Measurements from ENCODE around the gene SLITRK5.

SLITRK5 gene

GRCh38 chr13:87671031-87671752 is at the start of gene SLITRK5:
Gene SLITRK5 (plus strand): TSS chr13:87671371. CDS start chr13:87675389, 4,018 bp downstream.
- Histone ChIP-seq H3K36me3 (ENCODE audit: control insufficient read depth, insufficient read depth, low read length) (no peaks in the 10 kb centered on the region), H3K27ac (ENCODE audit: low read depth, low read length) (no peak within 1 kb of the TSS), H3K9ac (ENCODE audit: low read length) (no peak within 1 kb of the TSS), H3K4me3 (ENCODE audit: low read depth, low read length) (peak within 1 kb of the TSS; percentile 61), H3K9me3 (ENCODE audit: control insufficient read depth, insufficient read depth, low read depth, low read length) (no peaks in the 10 kb centered on the region), H3K27me3 (ENCODE audit: control insufficient read depth, insufficient read depth, low read length) (peaks cover 53% of the 10 kb centered on the region), H3K4me1 (ENCODE audit: control insufficient read depth, insufficient read depth, low read length) (peaks cover 12% of the 10 kb centered on the region)

GRCh38 chr13:87622971-87623370 is 48.2 kb upstream of the SLITRK5 start:
- Histone ChIP-seq H3K9me3 (ENCODE audit: control insufficient read depth, insufficient read depth, low read depth, low read length) (no peaks in the 10 kb centered on the region), H3K27me3 (ENCODE audit: control insufficient read depth, insufficient read depth, low read length) (no peaks in the 10 kb centered on the region), H3K27ac (ENCODE audit: low read depth, low read length) (no peak overlapping the region), H3K4me3 (ENCODE audit: low read depth, low read length) (no peak overlapping the region), H3K4me1 (ENCODE audit: control insufficient read depth, insufficient read depth, low read length) (no peaks in the 10 kb centered on the region), H3K9ac (ENCODE audit: low read length) (no peak overlapping the region), H3K36me3 (ENCODE audit: control insufficient read depth, insufficient read depth, low read length) (no peaks in the 10 kb centered on the region)

GRCh38 chr13:87656306-87656705 is 14.9 kb upstream of the SLITRK5 start:
- no peak overlapping the region for H3K4me3 ChIP-seq (ENCODE audit: low read depth, low read length)

GRCh38 chr13:87661471-87661870 is 9.7 kb upstream of the SLITRK5 start:
- H3K4me3 ChIP-seq (ENCODE audit: low read depth, low read length): no peak overlapping the region
- H3K36me3 ChIP-seq (ENCODE audit: control insufficient read depth, insufficient read depth, low read length): no peaks in the 10 kb centered on the region
- no peak overlapping the region for H3K9ac ChIP-seq (ENCODE audit: low read length)
- H3K27ac ChIP-seq (ENCODE audit: low read depth, low read length): no peak overlapping the region
- no peaks in the 10 kb centered on the region; the same call in 1 of the 2 replicates for H3K4me1 ChIP-seq (ENCODE audit: control insufficient read depth, insufficient read depth, low read length)
- no peaks in the 10 kb centered on the region for H3K27me3 ChIP-seq (ENCODE audit: control insufficient read depth, insufficient read depth, low read length)
- no peaks in the 10 kb centered on the region for H3K9me3 ChIP-seq (ENCODE audit: control insufficient read depth, insufficient read depth, low read depth, low read length)

More at GRCh38 chr13:87656306-87656705, 14.9 kb upstream of the SLITRK5 start:
- H3K9ac ChIP-seq (ENCODE audit: low read length): no peak overlapping the region
- H3K36me3 ChIP-seq (ENCODE audit: control insufficient read depth, insufficient read depth, low read length): no peaks in the 10 kb centered on the region
- no peaks in the 10 kb centered on the region for H3K4me1 ChIP-seq (ENCODE audit: control insufficient read depth, insufficient read depth, low read length)
- H3K9me3 ChIP-seq (ENCODE audit: control insufficient read depth, insufficient read depth, low read depth, low read length): no peaks in the 10 kb centered on the region
- no peaks in the 10 kb centered on the region for H3K27me3 ChIP-seq (ENCODE audit: control insufficient read depth, insufficient read depth, low read length)
- no peak overlapping the region for H3K27ac ChIP-seq (ENCODE audit: low read depth, low read length)

- no peak overlapping the region for H3K27ac ChIP-seq (ENCODE audit: low read depth, low read length)
- no peaks in the 10 kb centered on the region for H3K9me3 ChIP-seq (ENCODE audit: control insufficient read depth, insufficient read depth, low read depth, low read length)
- no peaks in the 10 kb centered on the region for H3K36me3 ChIP-seq (ENCODE audit: control insufficient read depth, insufficient read depth, low read length)
- H3K27me3 ChIP-seq (ENCODE audit: control insufficient read depth, insufficient read depth, low read length): peaks cover 11% of the 10 kb centered on the region
- H3K4me1 ChIP-seq (ENCODE audit: control insufficient read depth, insufficient read depth, low read length): no peaks in the 10 kb centered on the region; the same call in 1 of the 2 replicates
- no peak overlapping the region for H3K4me3 ChIP-seq (ENCODE audit: low read depth, low read length)
- H3K9ac ChIP-seq (ENCODE audit: low read length): no peak overlapping the region
These were observed 4.3 kb upstream of the SLITRK5 start for GRCh38 chr13:87666831-87667230.

- no peak overlapping the region for H3K9ac ChIP-seq (ENCODE audit: low read length)
- H3K36me3 ChIP-seq (ENCODE audit: control insufficient read depth, insufficient read depth, low read length): no peaks in the 10 kb centered on the region
- no peak overlapping the region for H3K4me3 ChIP-seq (ENCODE audit: low read depth, low read length)
- no peaks in the 10 kb centered on the region for H3K9me3 ChIP-seq (ENCODE audit: control insufficient read depth, insufficient read depth, low read depth, low read length)
- no peaks in the 10 kb centered on the region; the same call in 1 of the 2 replicates for H3K4me1 ChIP-seq (ENCODE audit: control insufficient read depth, insufficient read depth, low read length)
- H3K27ac ChIP-seq (ENCODE audit: low read depth, low read length): no peak overlapping the region
- peaks cover 18% of the 10 kb centered on the region for H3K27me3 ChIP-seq (ENCODE audit: control insufficient read depth, insufficient read depth, low read length)
These were observed 3.5 kb upstream of the SLITRK5 start for GRCh38 chr13:87667686-87668085.

GRCh38 chr13:87669379-87669978 is 1.7 kb upstream of the SLITRK5 start:
- Histone ChIP-seq H3K4me3 (ENCODE audit: low read depth, low read length) (no peak overlapping the region), H3K27me3 (ENCODE audit: control insufficient read depth, insufficient read depth, low read length) (peaks cover 36% of the 10 kb centered on the region), H3K27ac (ENCODE audit: low read depth, low read length) (no peak overlapping the region), H3K9ac (ENCODE audit: low read length) (no peak overlapping the region), H3K9me3 (ENCODE audit: control insufficient read depth, insufficient read depth, low read depth, low read length) (no peaks in the 10 kb centered on the region), H3K36me3 (ENCODE audit: control insufficient read depth, insufficient read depth, low read length) (no peaks in the 10 kb centered on the region), H3K4me1 (ENCODE audit: control insufficient read depth, insufficient read depth, low read length) (peaks cover 7% of the 10 kb centered on the region)

GRCh38 chr13:87671753-87672605 is 808 bp downstream of the SLITRK5 start:
- H3K27ac ChIP-seq (ENCODE audit: low read depth, low read length): no peak overlapping the region
- peaks cover 13% of the 10 kb centered on the region for H3K4me1 ChIP-seq (ENCODE audit: control insufficient read depth, insufficient read depth, low read length)
- no peaks in the 10 kb centered on the region for H3K9me3 ChIP-seq (ENCODE audit: control insufficient read depth, insufficient read depth, low read depth, low read length)
- peaks cover 61% of the 10 kb centered on the region for H3K27me3 ChIP-seq (ENCODE audit: control insufficient read depth, insufficient read depth, low read length)
- no peak overlapping the region for H3K9ac ChIP-seq (ENCODE audit: low read length)
- H3K4me3 ChIP-seq (ENCODE audit: low read depth, low read length): peak overlapping the region; percentile 61
- no peaks in the 10 kb centered on the region for H3K36me3 ChIP-seq (ENCODE audit: control insufficient read depth, insufficient read depth, low read length)

GRCh38 chr13:87674247-87674738 is 3.1 kb downstream of the SLITRK5 start:
- Histone ChIP-seq H3K4me1 (ENCODE audit: control insufficient read depth, insufficient read depth, low read length) (peaks cover 20% of the 10 kb centered on the region), H3K4me3 (ENCODE audit: low read depth, low read length) (peak overlapping the region; percentile 61), H3K9me3 (ENCODE audit: control insufficient read depth, insufficient read depth, low read depth, low read length) (no peaks in the 10 kb centered on the region), H3K27ac (ENCODE audit: low read depth, low read length) (no peak overlapping the region), H3K9ac (ENCODE audit: low read length) (no peak overlapping the region), H3K27me3 (ENCODE audit: control insufficient read depth, insufficient read depth, low read length) (peaks cover 84% of the 10 kb centered on the region), H3K36me3 (ENCODE audit: control insufficient read depth, insufficient read depth, low read length) (no peaks in the 10 kb centered on the region)

GRCh38 chr13:87675851-87676250 is 4.7 kb downstream of the SLITRK5 start:
- peaks cover 20% of the 10 kb centered on the region for H3K4me1 ChIP-seq (ENCODE audit: control insufficient read depth, insufficient read depth, low read length)
- H3K27me3 ChIP-seq (ENCODE audit: control insufficient read depth, insufficient read depth, low read length): peaks cover 86% of the 10 kb centered on the region
- H3K9ac ChIP-seq (ENCODE audit: low read length): no peak overlapping the region
- H3K27ac ChIP-seq (ENCODE audit: low read depth, low read length): no peak overlapping the region
- no peaks in the 10 kb centered on the region for H3K9me3 ChIP-seq (ENCODE audit: control insufficient read depth, insufficient read depth, low read depth, low read length)
- H3K36me3 ChIP-seq (ENCODE audit: control insufficient read depth, insufficient read depth, low read length): no peaks in the 10 kb centered on the region
- no peak overlapping the region; the same call in 1 of the 2 replicates for H3K4me3 ChIP-seq (ENCODE audit: low read depth, low read length)
